ENCODE measurements around the gene UBXN7. TPM values are rescaled to one million over a fixed set of nuclear protein-coding genes. Genes with fewer than 3 reads are reported as not detected.

The UBXN7 gene
- total RNA-seq, 1 donor from 2014 or later = 54.0 TPM

DNA sequence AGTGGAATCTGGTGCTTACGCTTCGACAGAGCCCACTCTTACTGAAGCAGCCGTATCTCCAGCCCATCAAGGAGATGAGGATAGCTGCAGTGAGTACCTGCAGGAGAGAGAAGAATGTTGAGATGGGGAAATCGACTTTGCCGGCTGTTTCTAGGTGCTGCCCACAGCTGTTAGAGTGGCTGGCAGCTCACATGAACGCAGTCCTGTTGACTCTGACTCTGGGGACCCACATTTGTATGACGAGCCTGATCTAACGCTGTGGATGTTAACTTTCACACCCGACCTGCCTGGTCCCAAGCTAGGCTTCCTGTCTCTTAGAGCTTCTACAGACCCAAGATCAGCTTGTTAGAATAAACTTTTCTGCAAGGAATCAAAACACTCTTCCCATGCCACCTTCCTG lies 105.3 kb downstream of the UBXN7 start:
- H3K4me3 ChIP-seq = no peak overlapping the region
- no peaks in the 10 kb centered on the region for H3K36me3 ChIP-seq
- H3K4me1 ChIP-seq = no peaks in the 10 kb centered on the region
- H3K9me3 ChIP-seq = no peaks in the 10 kb centered on the region
- ATAC-seq (no peak), DNase-seq (no peak)
- no peak for TF ChIP-seq CTCF (IDR thresholded peaks at IDR 0.05)
- H3K27me3 ChIP-seq = no peaks in the 10 kb centered on the region
- intact Hi-C loops (cut with DNase I) = no loop called here
- no peak overlapping the region for H3K27ac ChIP-seq

- ATAC-seq = no peak
- DNase-seq = no peak
- no peaks in the 10 kb centered on the region for H3K4me1 ChIP-seq
- H3K27me3 ChIP-seq = no peaks in the 10 kb centered on the region
- intact Hi-C loops (cut with DNase I) = no loop called here
- no peak overlapping the region for H3K4me3 ChIP-seq
- H3K36me3 ChIP-seq = no peaks in the 10 kb centered on the region
- H3K27ac ChIP-seq = no peak overlapping the region
- no peaks in the 10 kb centered on the region for H3K9me3 ChIP-seq
- no peak for TF ChIP-seq CTCF (IDR thresholded peaks at IDR 0.05)
These were observed 108.5 kb downstream of the UBXN7 start for GRCh38 chr3:196323691-196324090.

DNA sequence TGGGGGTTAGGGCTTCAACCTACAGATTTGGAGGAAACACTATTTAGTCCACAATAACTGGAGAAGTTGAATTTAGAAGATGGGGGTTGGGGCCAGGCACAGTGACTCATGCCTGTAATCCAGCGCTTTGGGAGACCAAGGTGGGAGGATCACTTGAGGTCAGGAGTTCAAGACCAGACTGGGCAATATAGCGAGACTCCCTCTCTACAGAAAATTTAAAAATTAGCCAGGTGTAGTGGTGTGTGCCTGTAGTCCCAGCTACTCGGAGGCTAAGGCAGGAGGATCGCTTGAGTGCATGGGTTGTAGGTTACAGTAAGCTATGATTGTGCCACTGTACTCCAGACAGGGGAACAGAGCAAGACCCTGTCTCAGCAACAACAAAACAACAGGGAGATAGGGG lies 109.2 kb downstream of the UBXN7 start:
- Histone ChIP-seq H3K9me3 (no peaks in the 10 kb centered on the region), H3K36me3 (no peaks in the 10 kb centered on the region), H3K27me3 (no peaks in the 10 kb centered on the region), H3K27ac (no peak overlapping the region), H3K4me3 (no peak overlapping the region), H3K4me1 (no peaks in the 10 kb centered on the region)
- intact Hi-C loops (cut with DNase I) = no loop called here
- no peak for DNase-seq
- TF ChIP-seq CTCF (IDR thresholded peaks at IDR 0.05) = no peak
- no peak for ATAC-seq

DNA sequence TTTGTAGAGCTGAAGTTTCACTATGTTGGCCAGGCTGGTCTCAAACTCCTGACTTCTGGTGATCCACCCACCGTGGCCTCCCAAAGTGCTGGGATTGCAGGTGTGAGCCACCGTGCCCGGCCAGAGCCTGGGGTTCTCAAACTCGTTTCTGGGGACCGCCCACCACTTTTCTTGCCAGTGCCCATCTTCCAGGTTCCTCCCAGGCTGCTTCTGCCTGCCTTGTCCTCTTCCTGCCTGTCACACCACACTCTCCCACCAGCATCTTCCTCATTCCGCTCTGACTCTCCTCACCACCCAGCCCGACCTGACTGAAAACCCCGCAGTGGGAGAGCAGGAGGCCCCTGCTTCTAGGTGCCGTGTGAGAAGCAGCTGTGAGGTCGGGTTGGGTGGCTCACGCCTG lies 111.1 kb downstream of the UBXN7 start:
- intact Hi-C loops (cut with DNase I) = no loop called here
- ATAC-seq (no peak), DNase-seq (no peak)
- H3K9me3 ChIP-seq = no peaks in the 10 kb centered on the region
- H3K36me3 ChIP-seq = no peaks in the 10 kb centered on the region
- no peak overlapping the region for H3K27ac ChIP-seq
- no peak overlapping the region for H3K4me3 ChIP-seq
- no peaks in the 10 kb centered on the region for H3K4me1 ChIP-seq
- TF ChIP-seq CTCF (IDR thresholded peaks at IDR 0.05) = no peak
- no peaks in the 10 kb centered on the region for H3K27me3 ChIP-seq

DNA sequence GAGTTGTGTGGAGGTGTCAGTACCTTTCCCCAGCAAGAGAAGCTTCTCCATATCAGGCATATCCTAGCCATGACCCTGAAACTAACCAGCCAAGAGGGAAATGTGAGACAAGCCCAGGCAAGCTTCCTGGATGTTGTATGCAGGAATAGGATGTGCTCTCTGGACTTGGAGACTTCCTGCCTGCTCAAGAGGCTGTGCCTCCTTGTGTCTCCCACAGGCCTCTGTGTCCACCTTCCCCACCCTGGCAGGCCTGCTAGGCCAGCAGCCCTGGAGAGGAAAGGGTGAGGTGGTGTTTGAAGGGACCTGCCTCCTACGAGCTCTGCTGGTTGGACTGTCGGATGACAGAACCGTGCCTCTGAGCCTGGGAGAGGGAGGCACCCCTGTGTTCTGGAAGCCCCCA lies 112.1 kb downstream of the UBXN7 start:
- no peak for DNase-seq
- intact Hi-C loops (cut with DNase I) = no loop called here
- H3K4me1 ChIP-seq = no peaks in the 10 kb centered on the region

More for the DNA sequence above, 112.1 kb downstream of the UBXN7 start:
- TF ChIP-seq CTCF (IDR thresholded peaks at IDR 0.05) = no peak
- Histone ChIP-seq H3K4me3 (no peak overlapping the region), H3K9me3 (no peaks in the 10 kb centered on the region), H3K27ac (no peak overlapping the region), H3K36me3 (no peaks in the 10 kb centered on the region), H3K27me3 (no peaks in the 10 kb centered on the region)
- no peak for ATAC-seq
